ENCODE data around the gene GPR84. TPM values are rescaled to one million over a fixed set of nuclear protein-coding genes. Genes with fewer than 3 reads are reported as not detected.

GPR84 gene
- total RNA-seq, 4 donors from 2014 or later = 0.42 TPM; not detected in 3

DNA sequence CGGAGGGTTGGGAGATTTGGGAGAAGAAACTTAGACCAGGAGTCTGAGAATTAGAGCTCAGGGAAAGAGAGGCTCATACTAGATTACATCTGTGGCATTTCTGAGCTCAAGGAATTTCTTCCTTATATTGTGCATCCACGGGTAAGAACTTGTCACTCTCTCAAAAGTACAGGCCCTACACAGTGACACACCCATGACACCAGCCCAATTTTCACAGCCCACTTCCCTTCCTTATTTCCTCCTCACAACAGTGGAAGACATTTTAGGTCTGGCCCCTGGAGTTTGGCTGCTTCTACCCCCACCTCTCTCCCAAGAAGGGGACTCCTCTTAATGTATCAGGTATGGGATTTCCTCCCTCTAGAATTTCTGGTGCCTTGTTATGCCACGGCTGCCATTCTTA, 29.5 kb upstream of the GPR84 start:
- 70 to 76% methylated on average over 3 of the region's 3 CpGs for WGBS, 2 donors
- Histone ChIP-seq H3K27ac (no peak overlapping the region), H3K4me3 (no peak overlapping the region), H3K9me3 (no peaks in the 10 kb centered on the region), H3K36me3 (peaks cover 0 to 44% (median 0%) of the 10 kb centered on the region in 3 donors), H3K27me3 (no peaks in the 10 kb centered on the region), H3K4me1 (peaks cover 0 to 11% (median 6%) of the 10 kb centered on the region in 4 donors)
- TF ChIP-seq EP300 (IDR thresholded peaks at IDR 0.05) (no peak), POLR2A (IDR thresholded peaks at IDR 0.05) (no peak)
- TF ChIP-seq, protein P1, sequence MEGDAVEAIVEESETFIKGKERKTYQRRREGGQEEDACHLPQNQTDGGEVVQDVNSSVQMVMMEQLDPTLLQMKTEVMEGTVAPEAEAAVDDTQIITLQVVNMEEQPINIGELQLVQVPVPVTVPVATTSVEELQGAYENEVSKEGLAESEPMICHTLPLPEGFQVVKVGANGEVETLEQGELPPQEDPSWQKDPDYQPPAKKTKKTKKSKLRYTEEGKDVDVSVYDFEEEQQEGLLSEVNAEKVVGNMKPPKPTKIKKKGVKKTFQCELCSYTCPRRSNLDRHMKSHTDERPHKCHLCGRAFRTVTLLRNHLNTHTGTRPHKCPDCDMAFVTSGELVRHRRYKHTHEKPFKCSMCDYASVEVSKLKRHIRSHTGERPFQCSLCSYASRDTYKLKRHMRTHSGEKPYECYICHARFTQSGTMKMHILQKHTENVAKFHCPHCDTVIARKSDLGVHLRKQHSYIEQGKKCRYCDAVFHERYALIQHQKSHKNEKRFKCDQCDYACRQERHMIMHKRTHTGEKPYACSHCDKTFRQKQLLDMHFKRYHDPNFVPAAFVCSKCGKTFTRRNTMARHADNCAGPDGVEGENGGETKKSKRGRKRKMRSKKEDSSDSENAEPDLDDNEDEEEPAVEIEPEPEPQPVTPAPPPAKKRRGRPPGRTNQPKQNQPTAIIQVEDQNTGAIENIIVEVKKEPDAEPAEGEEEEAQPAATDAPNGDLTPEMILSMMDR (IDR thresholded peaks at IDR 0.05) = no peak
- no peak for DNase-seq (ENCODE audit: low spot score in 2 of 2)

DNA sequence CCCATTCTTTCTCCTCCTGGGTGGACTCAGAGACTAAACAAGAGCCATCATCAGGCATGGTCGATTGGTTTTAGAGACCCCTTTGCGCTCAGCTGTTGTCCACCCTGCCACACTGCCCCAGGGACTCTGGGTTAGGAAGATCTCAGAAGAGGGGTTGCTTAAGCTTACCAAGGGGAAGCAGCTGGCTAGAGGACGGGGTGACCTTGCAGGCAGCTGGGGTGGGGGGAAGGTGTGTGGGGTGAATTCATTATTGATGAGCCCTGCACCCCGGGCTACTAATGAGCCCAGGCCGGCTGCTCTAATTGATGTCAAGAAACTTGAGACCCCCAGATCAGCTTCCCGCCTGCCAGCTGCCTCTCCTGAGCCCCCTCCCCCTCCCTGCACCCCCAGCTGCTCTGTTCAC, 28.9 kb upstream of the GPR84 start:
- no peak for DNase-seq (ENCODE audit: low spot score in 2 of 2)
- WGBS, 2 donors = 66 to 71% methylated on average over 6 of the region's 6 CpGs
- H3K4me3 ChIP-seq = no peak overlapping the region
- TF ChIP-seq EP300 (IDR thresholded peaks at IDR 0.05) (no peak), POLR2A (IDR thresholded peaks at IDR 0.05) (no peak)
- TF ChIP-seq, protein P1 (IDR thresholded peaks at IDR 0.05) = no peak
- H3K36me3 ChIP-seq = peaks cover 0 to 39% (median 0%) of the 10 kb centered on the region in 3 donors
- H3K27ac ChIP-seq = no peak overlapping the region
- no peaks in the 10 kb centered on the region for H3K27me3 ChIP-seq
- peaks cover 0 to 13% (median 6%) of the 10 kb centered on the region in 4 donors for H3K4me1 ChIP-seq
- H3K9me3 ChIP-seq = no peaks in the 10 kb centered on the region

DNA sequence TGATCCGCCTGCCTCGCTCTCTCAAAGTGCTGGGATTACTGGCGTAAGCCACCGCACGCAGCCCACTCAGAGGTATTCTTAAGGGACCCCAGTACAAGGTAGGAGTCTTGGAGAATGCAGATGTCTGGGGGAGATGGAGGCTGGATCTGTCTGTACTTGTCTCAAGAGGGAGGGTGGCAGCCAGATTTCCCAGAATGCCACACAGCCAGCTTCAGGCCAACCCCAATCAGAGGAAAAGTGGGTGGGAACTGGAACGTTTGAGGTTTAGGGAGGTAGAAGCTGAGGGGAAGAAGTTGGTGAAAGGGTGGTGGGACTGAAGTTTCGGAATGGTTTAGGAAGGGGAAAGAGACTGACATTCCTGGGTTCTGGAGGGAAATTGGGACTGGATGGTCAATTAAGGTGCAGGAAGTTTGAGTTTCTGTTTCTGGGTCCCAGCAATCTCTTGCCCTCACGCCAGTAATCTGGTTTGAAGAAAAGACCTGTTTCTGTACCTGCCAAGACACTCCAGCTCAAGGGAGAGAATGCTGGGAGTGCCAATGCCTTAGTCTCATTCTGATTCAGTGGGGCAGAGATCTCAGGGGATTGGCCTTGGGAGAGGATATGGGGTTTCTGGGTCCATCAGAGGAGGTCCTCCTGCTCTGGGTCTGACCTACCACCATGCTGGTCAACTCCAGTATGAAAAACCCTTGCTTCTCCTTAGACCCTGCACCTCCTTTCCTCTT, 28.4 kb upstream of the GPR84 start:
- DNase-seq (ENCODE audit: low spot score in 2 of 2) = no peak
- H3K4me3 ChIP-seq = no peak overlapping the region
- peaks cover 0 to 17% (median 6%) of the 10 kb centered on the region in 4 donors for H3K4me1 ChIP-seq
- no peak overlapping the region for H3K27ac ChIP-seq
- H3K27me3 ChIP-seq = no peaks in the 10 kb centered on the region
- TF ChIP-seq EP300 (IDR thresholded peaks at IDR 0.05) (no peak), POLR2A (IDR thresholded peaks at IDR 0.05) (no peak)
- TF ChIP-seq, protein P1 (IDR thresholded peaks at IDR 0.05) = no peak
- H3K9me3 ChIP-seq = no peaks in the 10 kb centered on the region
- 84 to 90% methylated on average over 8 of the region's 8 CpGs for WGBS, 2 donors
- peaks cover 0 to 33% (median 0%) of the 10 kb centered on the region in 3 donors for H3K36me3 ChIP-seq

DNA sequence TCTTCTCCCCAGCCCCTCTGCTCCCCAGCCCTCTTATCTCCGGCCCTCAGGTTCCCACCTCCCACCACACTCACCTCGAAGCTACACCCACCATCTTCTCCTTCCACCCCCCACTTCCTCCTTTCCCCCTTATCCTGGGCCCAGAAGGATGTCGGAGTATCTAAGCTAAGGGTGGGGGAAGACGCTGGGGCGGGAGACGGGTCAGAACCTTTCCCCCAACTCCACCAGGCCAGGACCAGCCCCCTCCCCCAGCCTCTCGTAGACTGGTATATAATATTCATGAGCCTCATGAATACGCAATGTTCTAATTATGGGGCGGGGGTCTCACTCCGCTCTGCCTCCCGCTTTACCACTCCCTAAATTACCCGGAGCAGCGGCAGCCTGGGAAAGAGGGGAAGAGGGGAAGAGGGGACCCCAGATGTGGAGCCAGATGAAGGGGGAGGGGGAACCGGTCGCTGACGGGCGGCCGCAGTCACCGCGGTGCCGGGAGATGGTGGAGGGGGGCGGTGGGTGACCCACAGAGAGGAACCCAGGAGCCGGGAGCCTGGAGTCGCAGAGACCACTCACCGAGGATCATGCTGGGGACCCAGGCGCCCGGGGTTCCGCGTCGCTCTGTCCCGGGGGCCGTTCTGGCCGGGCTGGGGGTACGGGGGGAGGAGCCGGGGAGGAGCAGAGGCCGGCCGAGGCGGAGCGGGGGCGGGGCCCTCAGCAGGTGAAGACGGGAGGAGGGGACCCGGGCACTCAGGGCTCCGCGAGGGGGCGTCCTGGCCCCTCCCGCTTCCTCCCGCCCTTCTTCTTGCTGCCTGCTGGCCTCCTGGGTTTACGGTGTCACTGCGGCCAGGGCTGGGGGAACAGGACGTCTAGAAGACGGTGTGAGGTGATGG, 26.6 kb upstream of the GPR84 start:
- no peaks in the 10 kb centered on the region for H3K27me3 ChIP-seq
- H3K27ac ChIP-seq = peak overlapping the region in 3 of 4 donors; percentile 34 to 41 (median 35)
- H3K9me3 ChIP-seq = no peaks in the 10 kb centered on the region
- TF ChIP-seq POLR2A (IDR thresholded peaks at IDR 0.05) (no peak), EP300 (IDR thresholded peaks at IDR 0.05) (no peak)
- TF ChIP-seq, protein P1 (IDR thresholded peaks at IDR 0.05) = no peak
- WGBS, 2 donors = 20 to 21% methylated on average over 40 to 43 of the region's 51 CpGs
- H3K4me1 ChIP-seq = peaks cover 0 to 17% (median 6%) of the 10 kb centered on the region in 4 donors
- H3K4me3 ChIP-seq = peak overlapping the region; percentile 24 to 52 (median 48)
- no peak for DNase-seq (ENCODE audit: low spot score in 2 of 2)
- peaks cover 0 to 16% (median 0%) of the 10 kb centered on the region in 3 donors for H3K36me3 ChIP-seq

Data from tibial nerve (tissue), 4 donors.